ENCODE measurements around the gene RAB20.
"Not testable (repeated sequence)": the region's sequence is repeated elsewhere in the genome, so short reads cannot be mapped to it uniquely, and the experiment has no call there.

The RAB20 gene

DNA sequence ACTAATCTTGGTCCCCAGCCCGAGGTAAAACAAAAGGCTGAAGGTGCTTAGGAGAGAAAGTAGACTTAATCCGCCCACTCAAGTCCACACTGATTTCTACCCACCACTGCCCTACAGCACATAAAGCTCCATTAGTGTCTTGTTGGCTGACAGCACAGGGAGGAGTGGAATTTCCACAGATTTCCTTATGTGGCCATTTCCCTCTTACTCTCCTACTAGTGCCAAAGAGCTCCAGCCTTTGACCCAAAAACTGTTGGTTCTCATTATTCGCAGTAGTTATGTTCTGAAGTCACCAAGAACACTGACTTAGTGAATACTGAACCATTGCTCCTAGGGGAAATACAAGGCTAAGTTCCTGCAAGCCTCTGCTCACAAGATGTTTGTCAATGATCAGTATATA, 61.2 kb downstream of the RAB20 start:
- Histone ChIP-seq H3K27me3 (ENCODE audit: control insufficient read depth, insufficient read depth, low read length) (no peaks in the 10 kb centered on the region), H3K36me3 (ENCODE audit: control insufficient read depth, insufficient read depth, low read length) (peaks cover 36% of the 10 kb centered on the region), H3K9ac (ENCODE audit: low read depth, low read length) (no peak overlapping the region), H3K4me1 (ENCODE audit: control insufficient read depth, insufficient read depth, low read length) (no peaks in the 10 kb centered on the region), H3K4me3 (ENCODE audit: low read depth, low read length) (no peak overlapping the region), H3K9me3 (ENCODE audit: control insufficient read depth, insufficient read depth, low read length) (peaks cover 3% of the 10 kb centered on the region)

DNA sequence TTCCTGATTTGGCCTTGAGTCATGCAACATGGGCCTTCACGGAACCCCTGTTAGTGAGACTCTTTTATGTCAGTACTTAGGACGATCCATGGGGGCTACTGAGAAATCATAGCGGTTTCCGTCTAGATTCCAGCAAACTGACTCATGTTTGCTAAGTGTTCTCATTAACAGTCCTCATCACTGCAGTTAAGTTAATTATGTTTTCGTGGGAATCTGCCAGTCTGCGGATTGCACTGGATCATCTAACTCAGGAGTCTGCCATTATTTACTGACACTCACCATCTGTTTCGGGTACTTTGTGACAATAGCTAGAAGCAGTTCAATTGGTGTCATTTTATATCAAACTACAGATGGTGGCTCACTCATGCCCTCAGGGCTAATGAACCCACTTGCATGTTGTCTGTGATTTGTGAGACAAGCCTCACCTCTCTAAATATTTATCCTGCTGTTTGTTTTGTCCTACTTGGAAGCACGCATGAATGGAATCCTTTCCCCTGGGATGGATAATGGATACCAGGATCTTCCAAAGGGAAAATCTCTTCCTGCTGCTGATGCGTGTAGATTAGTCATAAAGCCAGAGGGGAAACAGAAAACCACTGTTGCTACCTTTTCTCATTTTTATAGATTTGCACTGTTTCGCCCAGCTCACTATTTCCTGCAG, 61.8 kb downstream of the RAB20 start:
- H3K9ac ChIP-seq (ENCODE audit: low read depth, low read length), result no peak overlapping the region
- peaks cover 41% of the 10 kb centered on the region for H3K36me3 ChIP-seq (ENCODE audit: control insufficient read depth, insufficient read depth, low read length)
- no peak overlapping the region for H3K4me3 ChIP-seq (ENCODE audit: low read depth, low read length)

GRCh38 chr13:110498765-110499164, 62.8 kb downstream of the RAB20 start:
- Histone ChIP-seq H3K9me3 (ENCODE audit: control insufficient read depth, insufficient read depth, low read length) (peaks cover 3% of the 10 kb centered on the region), H3K36me3 (ENCODE audit: control insufficient read depth, insufficient read depth, low read length) (peaks cover 37% of the 10 kb centered on the region), H3K9ac (ENCODE audit: low read depth, low read length) (no peak overlapping the region), H3K4me1 (ENCODE audit: control insufficient read depth, insufficient read depth, low read length) (no peaks in the 10 kb centered on the region), H3K4me3 (ENCODE audit: low read depth, low read length) (no peak overlapping the region), H3K27me3 (ENCODE audit: control insufficient read depth, insufficient read depth, low read length) (no peaks in the 10 kb centered on the region)

More for the DNA sequence above, 61.8 kb downstream of the RAB20 start:
- Histone ChIP-seq H3K9me3 (ENCODE audit: control insufficient read depth, insufficient read depth, low read length) (peaks cover 3% of the 10 kb centered on the region), H3K4me1 (ENCODE audit: control insufficient read depth, insufficient read depth, low read length) (no peaks in the 10 kb centered on the region), H3K27me3 (ENCODE audit: control insufficient read depth, insufficient read depth, low read length) (no peaks in the 10 kb centered on the region)

GRCh38 chr13:110498327-110498726, 63.2 kb downstream of the RAB20 start:
- Histone ChIP-seq H3K9ac (ENCODE audit: low read depth, low read length) (no peak overlapping the region), H3K4me3 (ENCODE audit: low read depth, low read length) (no peak overlapping the region), H3K36me3 (ENCODE audit: control insufficient read depth, insufficient read depth, low read length) (peaks cover 34% of the 10 kb centered on the region), H3K27me3 (ENCODE audit: control insufficient read depth, insufficient read depth, low read length) (no peaks in the 10 kb centered on the region), H3K9me3 (ENCODE audit: control insufficient read depth, insufficient read depth, low read length) (peaks cover 3% of the 10 kb centered on the region), H3K4me1 (ENCODE audit: control insufficient read depth, insufficient read depth, low read length) (no peaks in the 10 kb centered on the region)

- H3K4me1 ChIP-seq (ENCODE audit: control insufficient read depth, insufficient read depth, low read length); H3K9ac ChIP-seq (ENCODE audit: low read depth, low read length); H3K27me3 ChIP-seq (ENCODE audit: control insufficient read depth, insufficient read depth, low read length); H3K4me3 ChIP-seq (ENCODE audit: low read depth, low read length); H3K9me3 ChIP-seq (ENCODE audit: control insufficient read depth, insufficient read depth, low read length): not testable (repeated sequence)
- H3K36me3 ChIP-seq (ENCODE audit: control insufficient read depth, insufficient read depth, low read length), result peaks cover 33% of the 10 kb centered on the region
Measured at GRCh38 chr13:110497896-110498295, 63.6 kb downstream of the RAB20 start.

- Histone ChIP-seq H3K9me3 (ENCODE audit: control insufficient read depth, insufficient read depth, low read length) (peaks cover 3% of the 10 kb centered on the region), H3K4me1 (ENCODE audit: control insufficient read depth, insufficient read depth, low read length) (no peaks in the 10 kb centered on the region), H3K36me3 (ENCODE audit: control insufficient read depth, insufficient read depth, low read length) (peaks cover 37% of the 10 kb centered on the region), H3K9ac (ENCODE audit: low read depth, low read length) (no peak overlapping the region), H3K4me3 (ENCODE audit: low read depth, low read length) (no peak overlapping the region), H3K27me3 (ENCODE audit: control insufficient read depth, insufficient read depth, low read length) (no peaks in the 10 kb centered on the region)
Measured at GRCh38 chr13:110497003-110497402, 64.5 kb downstream of the RAB20 start.

DNA sequence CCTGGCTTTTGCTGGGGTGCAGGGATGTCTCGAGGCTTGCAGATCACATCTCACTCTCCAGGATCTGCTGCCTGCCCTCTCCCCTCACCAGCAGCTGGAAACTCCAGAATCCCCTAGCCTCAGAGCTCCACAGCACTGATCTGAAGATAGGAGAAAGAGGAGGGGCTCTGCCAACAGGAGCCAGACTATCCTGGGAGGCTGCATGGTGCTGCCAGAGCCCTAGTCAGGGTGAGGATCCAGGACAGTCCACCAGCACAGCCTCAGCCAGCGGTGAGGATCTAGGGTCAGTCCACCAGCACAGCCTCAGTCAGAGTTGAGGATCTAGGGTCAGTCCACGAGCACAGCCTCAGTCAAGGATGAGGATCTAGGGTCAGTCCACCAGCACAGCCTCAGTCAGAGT, 65.2 kb downstream of the RAB20 start:
- Histone ChIP-seq H3K36me3 (ENCODE audit: control insufficient read depth, insufficient read depth, low read length) (peaks cover 39% of the 10 kb centered on the region), H3K9ac (ENCODE audit: low read depth, low read length) (no peak overlapping the region), H3K4me3 (ENCODE audit: low read depth, low read length) (no peak overlapping the region), H3K27me3 (ENCODE audit: control insufficient read depth, insufficient read depth, low read length) (no peaks in the 10 kb centered on the region), H3K9me3 (ENCODE audit: control insufficient read depth, insufficient read depth, low read length) (peaks cover 3% of the 10 kb centered on the region), H3K4me1 (ENCODE audit: control insufficient read depth, insufficient read depth, low read length) (no peaks in the 10 kb centered on the region)

- no peaks in the 10 kb centered on the region for H3K4me1 ChIP-seq (ENCODE audit: control insufficient read depth, insufficient read depth, low read length)
- no peaks in the 10 kb centered on the region for H3K27me3 ChIP-seq (ENCODE audit: control insufficient read depth, insufficient read depth, low read length)
- no peak overlapping the region for H3K9ac ChIP-seq (ENCODE audit: low read depth, low read length)
- H3K36me3 ChIP-seq (ENCODE audit: control insufficient read depth, insufficient read depth, low read length), result peaks cover 42% of the 10 kb centered on the region
- H3K4me3 ChIP-seq (ENCODE audit: low read depth, low read length), result no peak overlapping the region
- peaks cover 3% of the 10 kb centered on the region for H3K9me3 ChIP-seq (ENCODE audit: control insufficient read depth, insufficient read depth, low read length)
Measured at GRCh38 chr13:110495881-110496280, 65.6 kb downstream of the RAB20 start.

DNA sequence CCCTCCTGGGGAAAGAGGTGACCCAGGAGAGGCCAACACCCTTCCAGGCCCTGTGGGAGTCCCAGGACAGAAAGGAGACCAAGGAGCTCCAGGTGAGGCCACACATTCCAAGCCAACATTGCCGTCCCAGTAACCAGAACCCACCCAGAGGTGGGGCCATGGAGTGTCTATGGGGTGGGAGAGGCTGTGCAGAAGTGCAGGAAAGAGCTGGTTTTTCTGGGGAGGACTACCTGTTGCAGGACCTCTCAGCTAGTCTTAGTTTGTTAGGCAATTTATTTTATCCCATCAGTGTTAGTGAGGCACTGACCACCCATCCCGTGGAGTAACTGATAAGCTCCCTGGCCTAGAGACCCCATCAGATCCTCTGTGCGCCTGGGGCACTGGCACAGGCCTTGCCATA, 66.1 kb downstream of the RAB20 start:
- Histone ChIP-seq H3K4me1 (ENCODE audit: control insufficient read depth, insufficient read depth, low read length) (no peaks in the 10 kb centered on the region), H3K4me3 (ENCODE audit: low read depth, low read length) (no peak overlapping the region), H3K9me3 (ENCODE audit: control insufficient read depth, insufficient read depth, low read length) (peaks cover 3% of the 10 kb centered on the region), H3K27me3 (ENCODE audit: control insufficient read depth, insufficient read depth, low read length) (no peaks in the 10 kb centered on the region), H3K9ac (ENCODE audit: low read depth, low read length) (no peak overlapping the region), H3K36me3 (ENCODE audit: control insufficient read depth, insufficient read depth, low read length) (peaks cover 45% of the 10 kb centered on the region)

- H3K9ac ChIP-seq (ENCODE audit: low read depth, low read length), result no peak overlapping the region
- H3K4me1 ChIP-seq (ENCODE audit: control insufficient read depth, insufficient read depth, low read length), result no peaks in the 10 kb centered on the region
- peaks cover 45% of the 10 kb centered on the region for H3K36me3 ChIP-seq (ENCODE audit: control insufficient read depth, insufficient read depth, low read length)
- H3K4me3 ChIP-seq (ENCODE audit: low read depth, low read length), result no peak overlapping the region
- no peaks in the 10 kb centered on the region for H3K27me3 ChIP-seq (ENCODE audit: control insufficient read depth, insufficient read depth, low read length)
- peaks cover 3% of the 10 kb centered on the region for H3K9me3 ChIP-seq (ENCODE audit: control insufficient read depth, insufficient read depth, low read length)
Measured at GRCh38 chr13:110493613-110494012, 67.9 kb downstream of the RAB20 start.

- H3K4me3 ChIP-seq (ENCODE audit: low read depth, low read length), result no peak overlapping the region
- H3K9ac ChIP-seq (ENCODE audit: low read depth, low read length), result no peak overlapping the region
- H3K27me3 ChIP-seq (ENCODE audit: control insufficient read depth, insufficient read depth, low read length), result no peaks in the 10 kb centered on the region
- H3K4me1 ChIP-seq (ENCODE audit: control insufficient read depth, insufficient read depth, low read length), result no peaks in the 10 kb centered on the region
- peaks cover 3% of the 10 kb centered on the region for H3K9me3 ChIP-seq (ENCODE audit: control insufficient read depth, insufficient read depth, low read length)
- H3K36me3 ChIP-seq (ENCODE audit: control insufficient read depth, insufficient read depth, low read length), result peaks cover 45% of the 10 kb centered on the region
Measured at GRCh38 chr13:110492679-110493593, 68.6 kb downstream of the RAB20 start.

All from iPS-15b (cell line).